HG02610 (cell line): ENCODE measurements around the gene GTF2H1.
A peak's percentile ranks its signal among the peaks of the same experiment; 100 is the strongest.
"Not testable (repeated sequence)": the region's sequence is repeated elsewhere in the genome, so short reads cannot be mapped to it uniquely, and the experiment has no call there.

ENCODE experiments used
- ATAC-seq: cut with Tn5 transposase; IDR thresholded peaks from one replicate; pipeline ENCODE4 v1.9.1; 2021; ENCODE audit warnings: mild to moderate bottlenecking, moderate library complexity; ENCODE audit not compliant: unreplicated experiment

Gene GTF2H1

DNA sequence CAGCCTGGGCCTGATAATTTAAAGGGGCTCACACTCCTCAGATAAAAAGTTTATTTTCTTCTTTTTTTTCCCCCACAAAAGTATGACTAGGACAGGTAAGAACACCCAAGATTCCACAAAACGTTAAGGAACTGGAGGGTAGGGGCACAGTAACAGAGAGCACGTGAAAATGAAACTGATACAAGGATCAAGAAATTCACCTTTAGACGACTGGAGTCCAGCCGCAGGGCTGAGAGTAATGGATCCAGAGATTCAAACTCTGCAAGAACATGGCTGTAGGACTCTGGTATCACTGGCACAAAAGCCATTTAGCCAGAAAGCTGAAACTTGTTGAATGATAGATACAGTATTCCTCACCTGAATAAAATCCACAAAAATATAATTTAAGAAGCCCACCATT, 4.8 kb upstream of the GTF2H1 start:
- ATAC-seq: no peak

DNA sequence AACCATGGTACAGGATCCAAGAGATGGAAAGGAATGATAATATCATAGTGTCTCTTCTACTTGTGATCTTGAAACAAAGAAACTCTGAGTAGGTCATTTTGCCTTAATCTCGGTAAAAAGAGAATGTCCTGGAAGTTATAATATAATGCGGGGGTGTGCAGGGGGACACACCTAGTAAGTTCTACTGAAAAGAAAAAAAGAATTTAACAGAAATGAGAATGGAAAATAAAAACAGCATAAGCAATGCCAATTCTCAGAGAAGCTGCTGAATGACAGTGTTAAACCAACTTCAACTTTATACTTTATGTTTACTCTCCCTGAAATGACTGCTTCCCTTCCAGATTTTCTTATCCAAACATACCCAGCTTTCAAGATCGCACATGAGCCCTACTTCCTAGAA, 2.5 kb upstream of the GTF2H1 start:
- ATAC-seq: no peak

DNA sequence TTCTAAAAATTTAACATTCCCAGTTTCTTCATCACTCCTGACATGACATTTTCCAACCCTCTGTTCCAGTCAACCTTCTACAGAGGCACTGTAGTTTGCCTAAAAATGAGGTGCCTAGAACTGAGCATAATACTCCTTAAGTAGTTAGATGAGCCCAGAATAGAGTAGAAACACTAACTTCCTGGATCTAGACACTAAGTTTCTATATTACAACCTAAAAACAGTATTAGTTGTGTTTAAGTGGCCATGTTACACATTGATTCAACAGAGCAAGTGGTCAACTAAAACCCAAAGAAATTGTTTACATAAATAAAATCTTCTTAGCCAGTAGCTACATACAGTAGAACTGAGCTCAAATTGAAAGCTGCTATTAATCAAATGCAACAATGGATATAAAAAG, 1.8 kb upstream of the GTF2H1 start:
- no peak for ATAC-seq

DNA sequence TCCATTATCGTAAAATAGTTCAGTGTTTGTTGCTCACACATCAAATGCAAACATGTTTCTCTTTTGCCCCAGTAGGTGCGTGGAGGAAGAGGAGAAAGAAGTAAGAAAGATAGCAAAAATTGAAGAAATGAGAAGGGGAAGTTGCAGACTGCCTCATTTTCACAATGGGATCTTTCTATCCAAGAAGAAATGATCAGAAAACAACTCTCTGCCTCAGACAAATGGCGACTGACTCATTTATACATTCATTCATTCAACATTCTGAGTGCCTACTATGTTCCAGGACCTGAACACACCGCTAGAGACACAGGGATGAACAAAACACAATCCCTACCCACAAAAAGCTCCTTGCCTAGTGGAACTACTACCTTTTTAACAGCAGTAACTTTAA, 794 bp upstream of the GTF2H1 start:
- peak; percentile 2 for ATAC-seq

DNA sequence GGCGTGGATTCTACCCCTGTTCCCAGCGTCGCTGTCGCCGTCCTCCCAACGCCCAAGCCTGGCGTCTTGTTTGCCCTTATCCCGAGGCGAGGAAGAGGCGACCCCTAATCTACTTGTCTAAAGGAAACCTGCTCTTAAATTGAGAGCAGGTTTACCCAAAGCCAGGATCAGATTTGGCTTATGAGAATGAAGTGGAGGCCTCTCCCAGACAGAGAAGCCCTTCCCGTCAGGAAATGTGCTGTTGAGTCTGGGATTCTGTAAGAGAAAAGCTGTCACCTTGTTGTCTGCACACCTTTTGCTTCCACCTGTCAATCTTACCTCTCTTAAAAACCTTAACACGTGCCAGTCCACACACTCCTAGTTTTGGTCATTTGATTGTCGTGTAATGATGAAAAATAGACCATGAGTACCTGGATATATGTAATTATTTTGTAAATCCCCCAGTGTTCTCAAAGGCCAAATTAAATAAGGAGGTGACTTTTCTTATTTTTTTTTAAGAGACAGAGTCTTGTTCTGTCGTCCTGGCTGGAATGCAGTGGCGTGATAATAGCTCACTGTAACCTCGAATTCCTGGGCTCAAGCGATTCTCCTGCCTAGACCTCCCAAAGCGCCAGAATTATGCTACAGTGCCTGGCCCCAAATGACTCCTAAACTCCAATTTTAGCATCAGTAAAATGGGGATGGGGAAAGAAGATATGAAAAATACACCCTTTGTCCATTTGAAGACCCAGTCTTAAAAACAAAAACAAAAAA, 627 bp downstream of the GTF2H1 start:
- ATAC-seq: no peak

DNA sequence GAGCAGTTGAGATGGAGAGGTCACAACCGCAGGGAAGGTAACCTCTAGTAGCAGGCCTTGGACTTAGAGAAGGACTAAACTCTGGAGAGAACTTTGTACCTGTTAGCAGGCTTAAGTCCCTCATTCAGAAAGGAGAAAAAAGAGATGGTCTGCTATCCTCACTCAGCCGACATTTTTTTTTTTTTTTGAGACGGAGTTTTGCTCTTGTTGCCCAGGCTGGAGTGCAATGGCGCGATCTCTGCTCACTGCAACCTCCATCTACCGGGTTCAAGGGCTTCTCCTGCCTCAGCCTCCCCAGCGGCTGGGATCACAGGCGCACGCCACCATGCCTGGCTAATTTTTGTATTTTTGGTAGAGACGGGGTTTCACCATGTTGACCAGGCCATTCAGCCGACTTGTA, 1.5 kb downstream of the GTF2H1 start:
- ATAC-seq: not testable (repeated sequence)

DNA sequence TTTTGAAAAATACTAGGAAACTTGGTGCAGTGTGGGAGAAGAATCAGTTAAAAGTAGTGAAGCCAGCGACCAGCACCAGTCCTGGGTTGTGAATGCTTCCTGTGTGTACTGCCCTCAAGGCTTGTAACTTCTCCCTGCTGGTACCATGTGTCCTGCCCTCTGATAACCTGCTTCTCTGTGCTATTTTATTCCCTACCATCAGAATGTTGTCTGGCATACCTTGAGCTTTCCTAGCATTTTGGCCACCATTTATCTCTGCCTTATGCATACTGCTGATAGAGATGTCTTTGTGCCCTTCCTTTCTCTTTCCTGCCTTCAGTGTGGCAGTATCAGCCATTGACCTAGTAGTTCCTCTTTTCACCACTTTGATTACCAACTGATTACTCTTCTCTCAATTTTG, 2.0 kb downstream of the GTF2H1 start:
- ATAC-seq: no peak

DNA sequence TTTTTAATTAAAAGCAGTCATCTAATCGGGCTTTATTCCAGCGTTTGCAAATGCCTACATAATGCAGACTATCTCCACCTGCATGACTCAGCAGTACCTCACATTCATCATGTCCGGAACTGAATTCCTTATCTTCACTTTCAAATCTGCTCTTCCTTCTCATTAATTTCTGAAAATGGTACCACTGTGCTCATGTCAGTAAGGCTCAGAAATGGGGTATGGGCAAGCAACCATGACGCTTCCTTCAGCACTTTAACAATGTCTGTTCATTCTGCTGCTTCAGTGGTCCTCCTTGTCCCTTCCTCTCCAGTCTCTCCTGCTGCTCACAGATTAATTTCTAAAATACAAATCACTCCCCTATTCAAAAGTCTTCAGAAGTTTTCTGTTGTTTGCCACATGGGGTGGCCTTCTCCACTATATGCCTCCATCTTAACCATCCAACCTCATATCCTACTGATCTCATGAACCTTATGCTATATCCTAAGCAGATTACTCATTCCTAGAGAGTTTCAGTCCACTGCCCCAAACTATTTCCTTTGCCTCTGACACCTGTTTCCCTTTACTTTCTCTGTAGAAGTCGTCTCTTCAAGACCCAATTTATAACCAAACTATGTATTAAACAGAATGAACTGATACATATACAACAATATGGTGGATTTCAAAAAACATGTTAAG, 7.0 kb downstream of the GTF2H1 start:
- peak; percentile 73 for ATAC-seq

DNA sequence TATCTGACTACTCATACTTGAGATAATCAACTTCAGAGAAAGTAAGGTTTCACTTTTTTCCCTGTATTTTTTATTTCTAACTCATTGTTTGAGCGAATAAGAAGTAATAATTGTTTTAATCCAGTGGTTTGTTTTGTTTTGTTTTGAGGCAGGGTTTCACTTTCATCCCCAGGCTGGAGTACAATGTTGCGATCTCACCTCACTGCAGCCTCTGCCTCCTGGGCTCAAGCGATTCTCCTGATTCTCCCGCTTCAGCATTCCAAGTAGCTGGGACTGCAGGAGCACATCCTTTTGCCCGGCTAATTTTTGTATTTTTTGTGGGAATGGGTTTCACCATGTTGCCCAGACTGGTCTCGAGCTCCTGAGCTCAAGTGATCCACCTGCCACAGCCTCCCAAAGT, 8.6 kb downstream of the GTF2H1 start:
- no peak for ATAC-seq

DNA sequence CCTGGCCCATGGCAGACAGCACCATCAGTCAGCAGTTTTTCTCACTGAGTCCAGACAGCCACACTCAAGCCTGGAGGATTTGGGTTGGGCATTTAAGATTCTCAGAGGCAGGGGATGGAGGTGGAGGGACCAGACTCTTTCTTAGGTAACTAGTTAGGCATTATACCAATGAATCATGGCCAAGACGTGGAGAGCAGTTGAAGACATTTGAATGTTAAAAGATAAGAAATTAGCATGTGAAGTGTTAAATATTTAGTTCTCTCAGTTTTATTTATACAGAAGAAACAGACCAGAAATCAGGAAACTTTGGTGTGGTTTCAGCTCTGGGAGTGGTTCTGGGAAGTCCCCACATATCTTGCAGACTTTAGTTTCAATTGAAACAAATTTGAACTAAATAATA, 9.9 kb downstream of the GTF2H1 start:
- no peak for ATAC-seq

DNA sequence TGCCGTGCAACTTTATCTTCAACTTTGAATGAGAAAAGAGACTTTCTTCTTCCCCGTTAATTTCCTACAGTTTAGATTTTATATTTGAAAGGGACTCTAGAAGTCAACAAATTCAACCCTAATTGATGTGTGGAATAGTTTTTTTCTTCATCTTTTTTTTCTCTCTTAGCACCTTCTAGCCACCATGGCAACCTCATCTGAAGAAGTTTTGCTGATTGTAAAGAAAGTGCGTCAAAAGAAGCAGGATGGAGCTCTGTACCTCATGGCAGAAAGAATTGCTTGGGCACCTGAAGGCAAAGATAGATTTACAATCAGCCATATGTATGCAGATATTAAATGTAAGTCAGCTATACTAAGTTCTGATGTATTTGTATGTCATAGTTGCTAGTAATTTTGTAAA, 10.5 kb downstream of the GTF2H1 start:
- ATAC-seq: no peak

DNA sequence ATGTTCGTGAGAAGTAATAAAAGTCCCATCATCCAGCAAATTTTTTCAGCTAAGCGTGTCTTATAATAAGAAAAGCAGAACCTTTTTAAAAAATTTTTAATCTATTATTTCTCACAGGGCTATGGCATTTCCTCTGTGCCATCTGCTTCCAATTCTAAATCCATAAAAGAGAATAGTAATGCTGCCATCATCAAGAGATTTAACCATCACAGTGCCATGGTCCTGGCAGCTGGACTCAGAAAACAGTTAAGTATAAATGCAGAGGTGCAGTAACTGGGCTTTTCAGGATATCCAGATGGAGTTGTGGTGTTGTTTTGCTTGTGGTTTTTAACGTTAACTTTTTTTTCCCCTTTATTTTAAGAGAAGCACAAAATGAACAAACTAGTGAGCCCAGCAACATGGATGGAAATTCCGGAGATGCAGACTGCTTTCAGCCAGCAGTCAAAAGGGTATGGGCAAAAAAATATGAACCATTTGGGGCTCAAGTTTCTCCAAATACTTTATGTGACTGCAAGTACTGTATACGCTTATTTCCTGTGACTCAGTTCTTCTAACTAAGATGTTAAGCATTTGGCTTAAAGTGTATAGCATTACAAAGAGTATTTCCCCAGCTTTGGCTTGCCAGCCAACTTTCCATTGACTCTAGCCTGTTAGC, 25.2 kb downstream of the GTF2H1 start:
- ATAC-seq: no peak

DNA sequence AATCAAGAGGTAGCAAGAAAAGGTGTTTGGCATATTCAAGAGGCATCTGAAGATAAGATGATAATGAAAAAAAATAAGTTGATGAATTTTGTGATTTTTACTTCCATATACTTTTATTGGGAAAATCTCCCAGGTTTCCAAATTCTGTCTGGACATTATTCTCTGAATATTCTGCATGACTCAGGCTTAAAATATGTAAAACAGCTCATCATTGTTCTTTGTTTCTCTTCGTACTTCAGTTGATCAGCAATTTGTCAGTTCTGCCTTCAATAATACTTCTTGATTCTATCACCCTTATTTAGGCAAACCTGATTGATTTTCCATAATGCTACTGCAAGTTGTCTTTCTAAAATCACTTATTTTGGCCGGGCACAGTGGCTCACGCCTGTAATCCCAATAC, 30.2 kb downstream of the GTF2H1 start:
- ATAC-seq: no peak

DNA sequence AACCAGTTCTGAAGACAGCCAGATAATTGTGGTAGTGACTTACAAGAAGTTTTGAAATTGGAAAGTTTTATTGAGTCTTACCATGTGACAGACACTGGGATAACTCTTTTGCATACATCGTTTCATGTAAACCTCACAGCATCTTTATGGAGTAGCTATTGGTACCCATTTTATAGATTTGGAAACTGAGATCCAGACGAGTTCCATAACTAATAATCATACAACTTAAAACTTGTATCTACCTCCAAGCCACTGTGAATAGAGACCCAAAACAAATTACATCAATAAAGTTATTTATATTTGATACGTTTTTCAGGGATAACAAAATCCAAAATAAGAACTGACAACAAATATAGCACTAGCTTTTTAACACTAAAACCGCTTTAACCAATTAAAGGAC, 36.3 kb downstream of the GTF2H1 start:
- ATAC-seq: no peak

DNA sequence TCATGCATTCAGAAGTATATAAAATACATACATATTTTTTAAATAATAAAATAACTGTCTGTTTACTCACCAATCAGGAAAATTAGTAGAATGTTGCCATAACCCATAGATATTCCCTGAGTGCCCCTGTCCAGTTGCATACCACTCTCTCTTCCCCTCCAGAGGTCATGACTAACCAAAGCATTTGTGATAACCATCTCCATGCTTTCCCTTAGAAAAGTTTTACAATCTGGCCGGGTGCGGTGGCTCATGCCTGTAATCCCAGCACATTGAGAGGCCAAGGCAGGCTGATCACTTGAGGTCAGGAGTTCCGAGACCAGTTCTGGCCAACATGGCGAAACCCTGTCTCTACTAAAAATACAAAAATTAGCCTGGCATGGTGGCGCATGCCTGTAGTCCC, 38.8 kb downstream of the GTF2H1 start:
- ATAC-seq: no peak

DNA sequence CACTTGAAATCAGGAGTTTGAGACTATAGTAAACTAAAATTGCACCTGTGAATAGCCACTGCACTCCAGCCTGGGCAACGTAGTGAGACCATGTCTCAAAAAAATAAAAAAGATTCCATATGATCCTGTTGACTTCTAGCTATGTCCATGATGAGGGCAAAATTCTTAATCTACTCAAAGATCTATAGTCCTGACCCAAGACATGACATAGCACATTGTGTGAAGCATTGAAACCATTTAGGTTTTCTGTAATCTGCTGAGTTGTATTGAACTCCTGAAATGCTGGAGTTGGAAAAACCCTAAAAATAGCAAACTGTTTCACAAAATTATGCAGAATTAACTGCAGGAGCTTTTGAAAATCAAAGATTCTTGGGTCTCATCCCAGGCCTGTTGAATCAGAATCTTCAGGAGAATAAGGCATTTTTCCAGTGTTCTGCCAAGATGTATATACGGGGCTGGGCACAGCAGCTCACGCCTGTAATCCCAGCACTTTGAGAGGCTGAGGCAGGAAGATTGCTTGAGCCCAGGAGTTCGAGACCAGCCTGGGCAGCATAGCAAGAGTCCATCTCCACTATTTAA, 42.2 kb downstream of the GTF2H1 start:
- no peak for ATAC-seq

DNA sequence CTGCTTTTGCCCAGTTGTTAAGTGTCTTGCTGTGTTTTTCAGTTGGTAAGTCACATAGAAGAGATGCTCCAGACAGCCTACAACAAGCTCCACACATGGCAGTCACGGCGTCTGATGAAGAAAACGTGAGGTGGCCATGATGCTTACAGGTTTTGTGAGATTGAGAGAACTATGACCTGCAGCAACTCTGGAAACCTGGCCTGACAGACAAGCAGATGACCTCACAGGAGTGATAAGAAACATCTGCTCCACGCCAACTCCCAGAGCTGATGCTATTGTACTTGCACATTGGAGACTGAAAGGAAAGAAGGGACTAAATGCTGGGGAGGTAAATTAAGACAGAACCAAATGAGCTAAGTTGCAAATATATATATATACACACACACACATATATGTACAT, 43.4 kb downstream of the GTF2H1 start:
- no peak for ATAC-seq

DNA sequence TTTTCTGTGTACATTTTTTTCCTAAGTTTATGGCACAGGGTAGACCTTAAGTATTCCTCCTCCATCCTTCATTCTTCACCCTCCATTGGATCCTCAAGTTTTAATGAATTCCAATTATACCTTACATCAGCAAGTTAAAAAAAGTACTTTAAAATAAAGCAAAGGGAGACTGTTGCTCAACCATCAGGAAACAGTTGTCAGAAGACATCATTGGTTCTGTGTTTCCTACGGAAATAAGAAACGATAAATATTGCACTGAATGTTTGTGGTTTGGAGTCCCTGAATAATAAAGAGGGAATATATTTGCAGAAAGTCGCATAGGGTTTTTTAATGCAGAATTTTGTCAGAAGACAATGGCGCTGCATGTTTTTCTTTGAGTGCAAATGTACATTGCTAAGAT, 43.9 kb downstream of the GTF2H1 start:
- no peak for ATAC-seq

DNA sequence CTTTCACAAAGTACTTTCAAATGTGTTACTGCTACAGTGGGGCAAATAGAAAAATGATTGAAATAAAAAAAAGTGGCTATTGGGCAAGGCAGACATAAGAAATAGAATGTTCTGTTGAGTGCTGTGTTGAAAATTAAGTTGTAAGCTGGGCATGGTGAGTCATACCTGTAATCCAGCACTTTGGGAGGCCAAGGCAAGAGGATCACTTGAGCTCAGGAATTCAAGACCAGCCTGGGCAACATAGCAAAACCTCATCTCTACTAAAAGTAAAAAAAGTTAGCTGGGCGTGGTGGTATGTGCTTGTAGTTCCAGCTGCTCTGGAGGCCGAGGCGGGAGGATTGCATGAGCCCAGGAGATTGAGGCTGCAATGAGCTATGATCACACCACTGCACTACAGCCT, 45.1 kb downstream of the GTF2H1 start:
- no peak for ATAC-seq

DNA sequence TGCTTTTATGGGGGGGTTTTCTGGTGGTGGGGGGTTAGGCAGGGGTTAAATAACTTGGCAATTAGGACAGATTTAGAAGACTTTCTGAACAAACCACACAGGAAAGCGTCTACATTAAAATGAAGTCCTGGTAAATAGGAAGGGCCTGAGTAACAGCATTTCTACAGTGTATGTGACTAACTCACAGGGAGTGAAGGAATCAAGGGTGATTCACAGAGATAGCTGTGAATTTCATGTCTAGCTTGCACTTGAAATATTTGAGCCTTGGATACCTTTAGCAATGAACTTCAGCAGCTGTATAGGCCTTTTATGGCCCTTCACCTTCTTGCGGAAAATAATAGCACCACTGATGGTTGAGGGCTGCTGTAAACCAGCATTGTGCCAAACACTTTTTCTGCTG, 45.9 kb downstream of the GTF2H1 start:
- ATAC-seq: no peak

DNA sequence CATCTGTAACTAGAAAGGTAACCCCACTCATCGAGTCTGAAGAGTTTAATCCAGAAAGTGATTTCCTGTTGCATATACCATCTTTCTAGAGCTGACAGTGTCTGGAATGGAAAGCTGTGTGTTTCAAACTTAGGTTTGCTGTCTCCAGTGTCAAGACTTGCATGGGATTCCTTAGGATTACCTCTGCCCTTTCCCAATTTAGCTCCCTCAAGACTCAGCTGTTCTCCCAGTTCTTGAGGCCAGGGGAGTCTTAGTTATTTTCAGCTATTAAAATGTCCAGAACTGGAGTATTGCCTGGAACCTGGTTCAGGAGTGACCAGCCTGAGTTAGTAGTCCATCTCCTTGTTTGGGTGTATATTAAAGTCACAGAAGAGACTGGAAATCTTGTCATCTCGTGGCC, 47.0 kb downstream of the GTF2H1 start:
- no peak for ATAC-seq

DNA sequence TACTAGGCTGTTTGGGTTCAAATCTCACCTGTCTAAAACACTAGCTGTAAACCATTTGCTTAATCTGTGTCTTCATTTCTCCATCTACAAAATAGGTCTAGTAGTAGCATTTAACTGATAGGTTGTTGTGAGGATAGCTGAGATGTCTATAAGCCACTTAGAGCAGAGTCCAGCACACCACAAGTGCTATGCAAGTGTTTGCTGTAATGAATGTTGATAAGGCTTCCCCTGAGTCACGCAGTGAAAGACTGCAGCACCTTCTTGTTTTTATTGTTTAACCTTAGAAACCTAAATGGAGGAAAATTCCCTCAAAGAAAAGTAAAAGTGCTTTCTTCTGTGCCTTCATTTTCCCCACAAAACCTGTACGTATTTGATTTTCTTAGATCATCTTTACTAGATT, 48.9 kb downstream of the GTF2H1 start:
- ATAC-seq: no peak
